Occipital lobe (tissue), 2 donors: Measurements from ENCODE around the gene MFF. TPM values are rescaled to one million over a fixed set of nuclear protein-coding genes. Genes with fewer than 3 reads are reported as not detected.

Experiments
- DNase-seq: peaks from one replicate; lab custom pipeline; 2025; lab: John Stamatoyannopoulos, UW
- total RNA-seq: library from RNA; depleted of rRNA; stranded (reverse); fragments of >200 nt; gene quantifications from one replicate; pipeline ENCODE4 v1.2.3, GENCODE V29; 2014

MFF gene
- total RNA-seq, 1 donor from 2014 or later: 127 TPM

DNA sequence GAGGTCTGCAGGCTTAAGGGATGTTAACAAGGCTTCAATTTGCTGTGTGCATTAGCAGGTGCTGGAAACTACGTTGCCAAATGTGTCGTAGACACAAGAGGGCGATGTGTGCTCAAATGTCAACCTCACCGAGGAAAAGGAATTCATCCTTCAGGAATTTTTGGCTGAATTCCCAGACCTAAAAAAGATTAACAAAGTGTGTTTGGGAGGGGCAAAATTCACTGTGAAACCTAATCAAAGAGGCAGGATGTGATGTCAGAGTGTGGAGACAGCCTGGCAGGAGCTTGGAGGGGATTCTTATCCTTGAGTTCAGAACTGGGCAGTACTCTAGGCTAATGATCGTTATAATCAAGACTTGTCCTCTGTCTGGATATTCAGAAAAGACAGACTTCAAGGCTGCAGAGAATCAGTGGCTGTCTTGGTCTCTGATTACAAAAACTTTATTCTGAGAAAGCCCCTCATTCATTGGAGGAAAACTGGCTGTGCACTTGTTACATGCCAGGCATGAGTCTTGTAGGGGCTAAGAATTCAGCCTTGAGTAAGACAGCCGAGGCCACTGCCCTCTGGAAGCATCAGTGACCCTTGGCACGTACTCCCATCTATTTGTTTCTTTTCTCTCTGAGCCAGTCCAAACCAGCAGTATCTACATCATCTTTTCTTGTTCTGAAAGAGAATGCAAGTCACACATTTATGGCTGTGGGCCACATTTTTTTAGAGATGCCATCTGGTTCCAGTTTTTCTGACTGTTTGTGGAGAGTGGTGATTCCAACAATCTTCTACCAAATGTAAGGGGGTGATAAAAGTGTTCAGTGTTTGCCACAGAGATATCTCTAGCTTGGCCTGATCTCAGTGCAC, 81.4 kb downstream of the MFF start:
- DNase-seq: peak; percentile 56

Other genes with a start within 250 kb of the MFF start
- gene COL4A4, start 161.0 kb upstream of the MFF start, total RNA-seq: 0.78 TPM
- 0.16 TPM for gene COL4A3, start 160.6 kb upstream of the MFF start, total RNA-seq
- not detected for gene TM4SF20, start 54.1 kb downstream of the MFF start, total RNA-seq
- gene SCYGR1, start 62.7 kb downstream of the MFF start, total RNA-seq: not detected
- 112 TPM for gene AGFG1, start 146.9 kb downstream of the MFF start, total RNA-seq